Fibroblast of lung (primary cell): ENCODE data around the gene PCBP3. TPM values are rescaled to one million over a fixed set of nuclear protein-coding genes. Genes with fewer than 3 reads are reported as not detected.

Source experiments
- DNase-seq, 2 donors: peaks; one replicate each; pipeline versions ENCODE4 v3.0.0 to v3.0.0-alpha.2; 2010; ENCODE audit warnings: low read depth in 2 of 2
- H2AFZ ChIP-seq: 2 replicates; pipeline ENCODE4 v1.5.1; 2012; ENCODE audit warnings: low read length, control low read depth, inconsistent platforms
- H3K27ac ChIP-seq: 2 replicates; pipeline ENCODE4 v1.5.1; 2011; ENCODE audit warnings: low read length, control low read depth; ENCODE audit not compliant: insufficient read depth
- H3K27me3 ChIP-seq: 2 replicates; pipeline ENCODE4 v1.5.1; 2011; ENCODE audit warnings: mild to moderate bottlenecking, low read length; ENCODE audit not compliant: control insufficient read depth, insufficient read depth
- H3K36me3 ChIP-seq: 2 replicates; pipeline ENCODE4 v1.5.1; 2011; ENCODE audit warnings: low read length; ENCODE audit not compliant: control insufficient read depth, insufficient read depth
- H3K4me1 ChIP-seq: 2 replicates; pipeline ENCODE4 v1.5.1; 2011; ENCODE audit warnings: low read length; ENCODE audit not compliant: control insufficient read depth, insufficient read depth; ENCODE audit errors: extremely low read depth
- H3K4me2 ChIP-seq: 2 replicates; pipeline ENCODE4 v1.5.1; 2011; ENCODE audit warnings: low read length, control low read depth; ENCODE audit not compliant: insufficient read depth; ENCODE audit errors: extremely low read depth
- H3K4me3 ChIP-seq, 4 experiments: fragments of 200-600 bp in 1 of 4; sonication (generic) in 1 of 4; replicated peaks in 1 of 4; 2 replicates each; pipeline ENCODE4 v1.5.1; 2011 to 2016; ENCODE audit warnings: low read length in 4 of 4, low read depth in 3 of 4, mild to moderate bottlenecking in 3 of 4, control low read depth in 2 of 4, inconsistent platforms in 1 of 4, mixed read lengths in 1 of 4; ENCODE audit not compliant: insufficient read depth in 1 of 4; ENCODE audit errors: control extremely low read depth in 1 of 4
- H3K79me2 ChIP-seq: 2 replicates; pipeline ENCODE4 v1.5.1; 2012; ENCODE audit warnings: mild to moderate bottlenecking, low read length, inconsistent platforms; ENCODE audit not compliant: control insufficient read depth, insufficient read depth
- H3K9ac ChIP-seq: 2 replicates; pipeline ENCODE4 v1.5.1; 2011; ENCODE audit warnings: mild to moderate bottlenecking, low read length, control low read depth; ENCODE audit not compliant: insufficient read depth
- H3K9me3 ChIP-seq: 2 replicates; pipeline ENCODE4 v1.5.1; 2012; ENCODE audit warnings: low read depth, low read length; ENCODE audit not compliant: control insufficient read depth, insufficient read depth
- H4K20me1 ChIP-seq: 2 replicates; pipeline ENCODE4 v1.5.1; 2011; ENCODE audit warnings: low read length; ENCODE audit not compliant: control insufficient read depth, insufficient read depth; ENCODE audit errors: extremely low read depth
- CTCF ChIP-seq, 2 donors: IDR thresholded peaks in 1 of 2; conservative IDR thresholded peaks in 1 of 2; 1 replicate in 1 of 2; 2 replicates in 1 of 2; pipeline ENCODE4 v1.5.1; 2011 to 2012; ENCODE audit warnings: low read length in 2 of 2, control low read depth in 1 of 2, inconsistent platforms in 1 of 2, low read depth in 1 of 2, mild to moderate bottlenecking in 1 of 2
- EZH2 ChIP-seq: IDR thresholded peaks from 2 replicates; pipeline ENCODE4 v1.5.1; 2012; ENCODE audit warnings: low read length, control low read depth, mild to moderate bottlenecking; ENCODE audit errors: missing control alignments
- polyA minus RNA-seq: library from RNA; depleted of rRNA, polyadenylated mRNA; stranded (reverse); fragments of >200 nt; gene quantifications from 2 replicates; pipeline ENCODE4 v1.2.3, GENCODE V29; 2011; ENCODE audit warnings: low replicate concordance
- polyA plus RNA-seq, 2 donors: library from polyadenylated mRNA; depleted of rRNA in 1 of 2; stranded (reverse) in 1 of 2; unstranded in 1 of 2; fragments of >200 nt; gene quantifications; 2 replicates each; pipeline ENCODE4 v1.2.1, GENCODE V29; 2011 to 2012; ENCODE audit warnings: missing spikeins in 1 of 2
- total RNA-seq: library from RNA; depleted of rRNA; stranded (reverse); fragments of >200 nt; gene quantifications from 2 replicates; pipeline ENCODE4 v1.2.1, GENCODE V29; 2014

PCBP3 gene
- total RNA-seq (1.7 and 5.1 TPM in 2 replicates), polyA plus RNA-seq (0.51 and 0.61 TPM in 2 replicates), polyA minus RNA-seq (2.6 TPM in 1 of 2 replicates, not detected in the other)
- 1.5 and 1.6 TPM in 2 replicates for polyA plus RNA-seq (2012)

- TF ChIP-seq EZH2, result no peak
- TF ChIP-seq CTCF (conservative IDR thresholded peaks at IDR 0.05 in 1 of 2, IDR thresholded peaks at IDR 0.05 in 1 of 2; ENCODE audit: low read depth in 1 of 2, low read length in 2 of 2), result no peak
- peaks cover 7% of the 10 kb centered on the region for H3K27me3 ChIP-seq
- no peaks in the 10 kb centered on the region for H4K20me1 ChIP-seq
- H3K4me3 ChIP-seq, result peak within 1 kb of the TSS in 3 of 4 experiments; percentile 14 to 86 (median 39)
- peak; percentile 87 to 97 for DNase-seq
- no peaks in the 10 kb centered on the region for H3K4me1 ChIP-seq
- H3K27ac ChIP-seq, result no peak within 1 kb of the TSS
- no peaks in the 10 kb centered on the region for H3K9me3 ChIP-seq
- H3K36me3 ChIP-seq, result no peaks in the 10 kb centered on the region
- H3K79me2 ChIP-seq, result no peaks in the 10 kb centered on the region
- H3K4me2 ChIP-seq, result peak within 1 kb of the TSS; percentile 44
- H3K9ac ChIP-seq, result no peak within 1 kb of the TSS
- no peak within 1 kb of the TSS for H2AFZ ChIP-seq
These were observed at the start of gene PCBP3 for GRCh38 chr21:45643021-45643980. Gene PCBP3 (plus strand): TSS chr21:45643725. CDS start chr21:45850086, 206,361 bp downstream.

GRCh38 chr21:45594721-45595489 is 48.6 kb upstream of the PCBP3 start:
- TF ChIP-seq CTCF (conservative IDR thresholded peaks at IDR 0.05 in 1 of 2, IDR thresholded peaks at IDR 0.05 in 1 of 2; ENCODE audit: low read depth in 1 of 2, low read length in 2 of 2), result no peak
- no peak for TF ChIP-seq EZH2
- H3K36me3 ChIP-seq, result no peaks in the 10 kb centered on the region

More at GRCh38 chr21:45594721-45595489, 48.6 kb upstream of the PCBP3 start:
- Histone ChIP-seq H3K79me2 (no peaks in the 10 kb centered on the region), H2AFZ (no peak overlapping the region), H3K4me2 (no peak overlapping the region), H3K4me1 (no peaks in the 10 kb centered on the region), H4K20me1 (no peaks in the 10 kb centered on the region), H3K9me3 (no peaks in the 10 kb centered on the region), H3K27ac (no peak overlapping the region), H3K4me3 (no peak overlapping the region), H3K9ac (no peak overlapping the region), H3K27me3 (peaks cover 10% of the 10 kb centered on the region)
- no peak for DNase-seq
